Thyroid gland (tissue), 4 donors: ENCODE results near the gene OR2A7.
"Not testable (repeated sequence)": the region's sequence is repeated elsewhere in the genome, so short reads cannot be mapped to it uniquely, and the experiment has no call there.

Source experiments
- POLR2A ChIP-seq, 2 donors: fragments of 450-650 bp; IDR thresholded peaks; one replicate each; pipeline ENCODE4 v1.6.1; 2017; ENCODE audit warnings: antibody characterized with exemption in 2 of 2, mild to moderate bottlenecking in 2 of 2, moderate library complexity in 1 of 2
- TF ChIP-seq, protein P1 (sequence below), 6 experiments: fragments of 200-600 bp in 3 of 6; fragments of 450-650 bp in 3 of 6; sonication (generic) in 3 of 6; IDR thresholded peaks; one replicate each; pipeline ENCODE4 v1.5.1; 2016 to 2019; ENCODE audit warnings: antibody characterized with exemption in 6 of 6, mild to moderate bottlenecking in 2 of 6, inconsistent platforms in 1 of 6, moderate library complexity in 1 of 6

- not testable (repeated sequence) for TF ChIP-seq POLR2A (IDR thresholded peaks at IDR 0.05)
- TF ChIP-seq, protein P1, sequence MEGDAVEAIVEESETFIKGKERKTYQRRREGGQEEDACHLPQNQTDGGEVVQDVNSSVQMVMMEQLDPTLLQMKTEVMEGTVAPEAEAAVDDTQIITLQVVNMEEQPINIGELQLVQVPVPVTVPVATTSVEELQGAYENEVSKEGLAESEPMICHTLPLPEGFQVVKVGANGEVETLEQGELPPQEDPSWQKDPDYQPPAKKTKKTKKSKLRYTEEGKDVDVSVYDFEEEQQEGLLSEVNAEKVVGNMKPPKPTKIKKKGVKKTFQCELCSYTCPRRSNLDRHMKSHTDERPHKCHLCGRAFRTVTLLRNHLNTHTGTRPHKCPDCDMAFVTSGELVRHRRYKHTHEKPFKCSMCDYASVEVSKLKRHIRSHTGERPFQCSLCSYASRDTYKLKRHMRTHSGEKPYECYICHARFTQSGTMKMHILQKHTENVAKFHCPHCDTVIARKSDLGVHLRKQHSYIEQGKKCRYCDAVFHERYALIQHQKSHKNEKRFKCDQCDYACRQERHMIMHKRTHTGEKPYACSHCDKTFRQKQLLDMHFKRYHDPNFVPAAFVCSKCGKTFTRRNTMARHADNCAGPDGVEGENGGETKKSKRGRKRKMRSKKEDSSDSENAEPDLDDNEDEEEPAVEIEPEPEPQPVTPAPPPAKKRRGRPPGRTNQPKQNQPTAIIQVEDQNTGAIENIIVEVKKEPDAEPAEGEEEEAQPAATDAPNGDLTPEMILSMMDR (IDR thresholded peaks at IDR 0.05): not testable (repeated sequence)
Measured at GRCh38 chr7:144247674-144248330, 16.8 kb downstream of the OR2A7 start.
